Right lung (tissue), 5 donors: ENCODE results near the gene KIF22. TPM values are rescaled to one million over a fixed set of nuclear protein-coding genes. Genes with fewer than 3 reads are reported as not detected.
"Not testable (repeated sequence)": the region's sequence is repeated elsewhere in the genome, so short reads cannot be mapped to it uniquely, and the experiment has no call there.

ENCODE experiments used
- DNase-seq, 2 donors: peaks; one replicate each; pipeline ENCODE4 v3.0.0-alpha.2; 2013
- polyA plus RNA-seq, 5 donors: library from polyadenylated mRNA; unstranded; fragments of 120-200 nt; gene quantifications; one replicate each; pipeline versions ENCODE4 v1.2.1 to v1.2.3, GENCODE V29; 2013; ENCODE audit warnings: inconsistent platforms in 1 of 5, low replicate concordance in 1 of 5; ENCODE audit not compliant: insufficient read length in 5 of 5, insufficient read depth in 1 of 5

Gene KIF22
- polyA plus RNA-seq, 5 donors = 51.0 to 84.4 (median 73.4) TPM

- DNase-seq = no peak
Observed at GRCh38 chr16:29763326-29763725, 27.2 kb upstream of the KIF22 start.

GRCh38 chr16:29765167-29766032 lies 25.2 kb upstream of the KIF22 start:
- DNase-seq = no peak

GRCh38 chr16:29766571-29766970 lies 24.0 kb upstream of the KIF22 start:
- DNase-seq = no peak

- DNase-seq = no peak
Observed at GRCh38 chr16:29767062-29767461, 23.5 kb upstream of the KIF22 start.

GRCh38 chr16:29769507-29769906 lies 21.0 kb upstream of the KIF22 start:
- DNase-seq = no peak

GRCh38 chr16:29770250-29770929 lies 20.2 kb upstream of the KIF22 start:
- no peak for DNase-seq

- DNase-seq = not testable (repeated sequence)
Observed at GRCh38 chr16:29772330-29772729, 18.2 kb upstream of the KIF22 start.

- DNase-seq = no peak
Observed at GRCh38 chr16:29774730-29775129, 15.8 kb upstream of the KIF22 start.

- no peak for DNase-seq
Observed at GRCh38 chr16:29775742-29776408, 14.7 kb upstream of the KIF22 start.

GRCh38 chr16:29777576-29778350 lies 12.8 kb upstream of the KIF22 start, which contains the start of gene ZG16:
TSS of gene ZG16 (plus strand) at chr16:29778256. CDS start at chr16:29779267, 1,011 bp downstream.
- DNase-seq = no peak

- DNase-seq = no peak
Observed at GRCh38 chr16:29779474-29779873, 11.1 kb upstream of the KIF22 start.

- DNase-seq = not testable (repeated sequence)
Observed at GRCh38 chr16:29783094-29783953, 7.2 kb upstream of the KIF22 start.

GRCh38 chr16:29784157-29784556 lies 6.4 kb upstream of the KIF22 start:
- DNase-seq = no peak

- no peak for DNase-seq
Observed at GRCh38 chr16:29784901-29785500, 5.5 kb upstream of the KIF22 start.

- not testable (repeated sequence) for DNase-seq
Observed at GRCh38 chr16:29787155-29787554, 3.4 kb upstream of the KIF22 start.

GRCh38 chr16:29789775-29790182 lies 772 bp upstream of the KIF22 start:
- DNase-seq = no peak

GRCh38 chr16:29790949-29791844 lies 646 bp downstream of the KIF22 start:
- no peak for DNase-seq

GRCh38 chr16:29791845-29792807 lies 1.6 kb downstream of the KIF22 start:
- no peak for DNase-seq
